Uterus (tissue), 2 donors: ENCODE measurements around the gene GRM1.

Experiments
- CTCF ChIP-seq, 4 experiments: fragments of 200-600 bp in 2 of 4; fragments of 450-650 bp in 2 of 4; sonication (generic) in 2 of 4; IDR thresholded peaks; one replicate each; pipeline ENCODE4 v1.5.1; 2016 to 2019; ENCODE audit warnings: antibody characterized with exemption in 4 of 4, mild to moderate bottlenecking in 2 of 4, moderate library complexity in 1 of 4
- POLR2A ChIP-seq, 2 donors: fragments of 450-650 bp; IDR thresholded peaks; one replicate each; pipeline ENCODE4 v1.6.1; 2016; ENCODE audit warnings: antibody characterized with exemption in 2 of 2, mild to moderate bottlenecking in 1 of 2, moderate library complexity in 1 of 2

GRCh38 chr6:146484411-146484810 lies 455.5 kb downstream of the GRM1 start:
- TF ChIP-seq CTCF (IDR thresholded peaks at IDR 0.05): no peak
- TF ChIP-seq POLR2A (IDR thresholded peaks at IDR 0.05): no peak
